ENCODE measurements around the gene RGS16.

GRCh38 chr1:182629499-182630096, 25.4 kb upstream of the RGS16 start:
- TF ChIP-seq RCOR1 (IDR thresholded peaks at IDR 0.05; ENCODE audit: borderline replicate concordance in 1 of 2, low read depth in 2 of 2, low read length in 2 of 2), result no peak
- TF ChIP-seq EP300 (IDR thresholded peaks at IDR 0.05; ENCODE audit: low read length), result no peak

Measured in K562 (cell line).